GM12801 (cell line): ENCODE measurements around the gene KLHL22.

Experiments used
- TF ChIP-seq, protein P1 (sequence below): IDR thresholded peaks from one replicate; pipeline ENCODE4 v1.5.1; 2011; ENCODE audit warnings: control low read depth; ENCODE audit not compliant: insufficient read length; ENCODE audit errors: extremely low read depth

The KLHL22 gene

DNA sequence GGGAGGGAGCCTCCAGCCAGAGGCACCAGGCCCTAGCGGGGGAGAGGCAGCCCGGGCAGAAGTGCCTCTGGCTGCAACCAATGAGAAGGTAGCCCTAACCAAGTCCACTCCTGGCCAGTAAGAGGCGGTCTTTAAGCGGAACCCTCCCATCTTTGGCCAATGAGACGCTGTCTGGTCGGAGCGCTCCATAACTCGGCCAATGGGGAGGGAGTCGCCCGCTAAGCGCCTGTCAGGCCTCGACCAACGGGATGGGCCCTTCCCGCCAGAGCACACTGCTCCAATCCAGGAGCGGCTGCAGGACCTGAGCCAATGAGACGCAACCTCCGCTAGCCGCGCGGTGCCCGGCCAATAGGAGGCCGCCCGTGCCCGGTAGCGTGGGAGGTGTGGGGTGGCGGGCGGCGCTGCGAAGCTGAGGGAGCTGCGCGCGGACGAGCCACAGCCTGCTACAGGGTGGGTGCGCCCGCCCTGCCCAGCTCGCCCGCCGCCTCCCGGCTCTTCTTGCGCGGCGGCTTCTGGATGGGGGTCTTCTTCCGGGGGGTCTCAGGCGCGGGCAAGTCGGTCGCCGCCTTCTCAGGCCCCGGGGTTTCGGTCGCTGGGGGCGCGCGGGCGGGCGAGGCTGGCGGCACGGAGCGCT, 70.5 kb downstream of the KLHL22 start:
- TF ChIP-seq, protein P1, sequence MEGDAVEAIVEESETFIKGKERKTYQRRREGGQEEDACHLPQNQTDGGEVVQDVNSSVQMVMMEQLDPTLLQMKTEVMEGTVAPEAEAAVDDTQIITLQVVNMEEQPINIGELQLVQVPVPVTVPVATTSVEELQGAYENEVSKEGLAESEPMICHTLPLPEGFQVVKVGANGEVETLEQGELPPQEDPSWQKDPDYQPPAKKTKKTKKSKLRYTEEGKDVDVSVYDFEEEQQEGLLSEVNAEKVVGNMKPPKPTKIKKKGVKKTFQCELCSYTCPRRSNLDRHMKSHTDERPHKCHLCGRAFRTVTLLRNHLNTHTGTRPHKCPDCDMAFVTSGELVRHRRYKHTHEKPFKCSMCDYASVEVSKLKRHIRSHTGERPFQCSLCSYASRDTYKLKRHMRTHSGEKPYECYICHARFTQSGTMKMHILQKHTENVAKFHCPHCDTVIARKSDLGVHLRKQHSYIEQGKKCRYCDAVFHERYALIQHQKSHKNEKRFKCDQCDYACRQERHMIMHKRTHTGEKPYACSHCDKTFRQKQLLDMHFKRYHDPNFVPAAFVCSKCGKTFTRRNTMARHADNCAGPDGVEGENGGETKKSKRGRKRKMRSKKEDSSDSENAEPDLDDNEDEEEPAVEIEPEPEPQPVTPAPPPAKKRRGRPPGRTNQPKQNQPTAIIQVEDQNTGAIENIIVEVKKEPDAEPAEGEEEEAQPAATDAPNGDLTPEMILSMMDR, result no peak

DNA sequence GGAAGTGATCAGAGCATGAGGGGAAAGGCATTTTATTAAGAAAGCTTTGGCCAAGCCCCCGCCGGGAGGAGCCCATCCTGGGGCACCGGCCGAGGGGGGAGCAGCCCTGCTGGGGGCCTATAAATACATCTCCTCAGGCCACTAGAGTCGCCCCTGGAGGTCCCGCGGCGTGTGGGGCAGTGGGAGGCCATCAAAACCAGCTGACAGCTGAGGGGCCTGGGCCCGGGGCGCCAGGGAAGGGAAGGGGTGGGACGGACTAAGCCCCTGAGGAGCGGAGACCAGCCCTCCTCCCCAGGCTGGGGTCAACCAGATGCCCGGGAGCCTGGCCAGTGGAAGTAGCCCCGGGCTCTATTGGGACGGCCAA, 71.0 kb downstream of the KLHL22 start:
- TF ChIP-seq, protein P1, result no peak

DNA sequence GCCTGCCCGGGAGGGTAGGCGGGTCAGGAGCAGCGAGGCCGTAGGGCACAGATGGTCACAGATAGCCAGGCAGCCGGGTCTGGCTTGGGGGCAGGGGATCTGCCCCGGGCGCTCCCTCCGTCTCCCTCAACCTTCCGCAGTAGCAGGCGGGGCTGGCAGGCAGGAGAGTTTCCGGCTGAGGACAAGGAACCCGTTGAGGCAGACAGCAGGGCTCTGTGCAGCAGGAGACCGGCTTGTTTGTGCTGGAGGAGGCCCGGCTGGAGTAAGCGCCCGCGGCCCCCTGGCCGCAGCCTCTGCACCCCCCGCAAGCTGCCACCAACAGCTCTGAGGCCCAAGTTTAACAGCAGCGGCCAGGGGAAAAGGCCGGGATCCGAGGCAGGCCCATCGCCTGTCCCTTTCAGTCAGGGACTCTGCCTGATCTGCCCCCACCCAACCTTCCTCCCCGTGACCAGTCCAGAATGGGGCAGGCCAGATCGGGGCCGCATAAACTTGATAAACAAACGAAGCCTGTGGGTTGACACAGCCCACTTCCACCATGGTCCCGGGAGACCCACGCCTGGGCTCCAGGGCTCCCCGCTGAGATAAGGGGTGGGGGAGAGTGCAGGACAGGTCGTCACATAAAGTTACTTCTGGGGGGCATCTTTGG, 71.6 kb downstream of the KLHL22 start:
- TF ChIP-seq, protein P1, result no peak

DNA sequence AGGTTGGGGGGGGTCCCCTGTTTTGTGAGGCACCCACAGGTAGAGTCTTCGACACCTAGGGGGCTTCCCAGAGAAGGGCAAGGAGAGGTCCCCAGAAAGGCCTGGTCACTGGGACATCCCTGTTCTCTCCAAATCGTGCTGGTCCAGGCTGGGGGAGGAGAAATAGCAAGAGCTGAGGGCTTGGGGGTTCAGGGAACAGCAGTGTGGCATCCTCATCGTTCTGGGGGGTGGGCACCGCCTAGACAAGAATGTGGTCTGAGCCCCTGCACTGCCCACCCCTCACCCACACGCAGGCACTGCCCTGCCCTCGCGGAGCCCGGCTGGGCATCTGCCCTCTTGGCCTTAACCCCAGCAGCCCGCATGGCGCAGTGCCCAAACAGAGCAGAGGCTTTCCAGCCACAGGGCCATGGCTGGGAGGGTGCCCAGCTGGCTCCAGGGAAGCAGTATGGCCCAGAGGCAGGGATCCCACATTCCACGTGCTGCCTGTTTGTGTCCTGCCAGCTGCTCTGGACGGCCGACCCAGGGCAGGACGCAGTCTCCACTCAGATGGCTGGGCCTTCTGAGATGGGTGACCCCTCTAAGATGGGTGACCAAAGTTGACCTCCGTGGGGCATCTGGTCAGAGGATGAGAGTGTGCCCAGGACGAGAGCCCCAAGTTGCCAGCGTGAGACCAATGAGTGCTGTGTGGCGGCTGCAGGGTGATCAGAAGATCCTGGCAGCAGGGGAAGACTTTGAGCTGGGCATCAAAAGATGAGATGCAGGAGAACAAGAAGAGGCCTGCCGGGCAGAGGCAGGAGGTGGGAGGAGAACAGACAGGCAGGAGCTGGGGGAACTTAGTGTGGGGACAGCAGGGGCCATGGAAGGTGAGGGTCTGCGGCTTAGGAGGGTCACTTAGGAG, 72.3 kb downstream of the KLHL22 start:
- TF ChIP-seq, protein P1, result no peak

DNA sequence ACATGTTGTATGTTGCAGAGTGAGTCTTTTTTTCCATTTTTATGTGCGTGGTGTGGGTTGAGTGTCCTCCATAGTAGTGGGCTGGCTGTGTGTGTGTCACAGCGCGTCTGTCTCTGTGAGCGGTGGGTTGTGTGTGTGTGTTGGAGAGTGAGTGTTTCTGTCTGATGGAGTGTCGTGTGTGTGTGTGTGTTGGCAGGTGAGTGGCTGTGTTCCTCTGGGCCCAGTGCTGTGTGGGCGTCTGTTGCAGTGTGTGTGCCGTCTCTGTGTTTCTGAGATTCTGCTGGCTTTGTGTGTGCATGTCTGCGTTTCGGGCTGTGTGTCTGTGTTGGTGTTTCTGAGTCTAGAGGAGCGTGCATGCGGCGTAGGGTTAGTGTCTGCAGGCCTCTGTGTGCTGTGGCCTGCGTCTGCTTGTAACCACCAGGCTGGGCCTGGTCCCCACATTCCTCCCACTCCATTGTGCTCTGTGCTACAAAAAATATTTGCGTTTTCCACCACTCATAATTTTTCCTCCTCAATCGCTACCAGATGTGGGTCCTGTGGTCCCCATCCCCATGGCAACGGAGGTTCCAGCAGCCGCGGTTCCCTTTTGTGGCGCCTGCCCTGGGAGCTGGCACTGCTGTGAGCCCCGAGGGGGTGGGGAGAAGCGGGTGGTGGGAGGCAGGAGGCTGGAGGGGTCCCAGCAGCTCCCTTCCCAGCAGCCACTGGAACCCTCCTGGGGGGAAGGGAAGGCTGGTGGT, 73.2 kb downstream of the KLHL22 start:
- TF ChIP-seq, protein P1, result no peak

DNA sequence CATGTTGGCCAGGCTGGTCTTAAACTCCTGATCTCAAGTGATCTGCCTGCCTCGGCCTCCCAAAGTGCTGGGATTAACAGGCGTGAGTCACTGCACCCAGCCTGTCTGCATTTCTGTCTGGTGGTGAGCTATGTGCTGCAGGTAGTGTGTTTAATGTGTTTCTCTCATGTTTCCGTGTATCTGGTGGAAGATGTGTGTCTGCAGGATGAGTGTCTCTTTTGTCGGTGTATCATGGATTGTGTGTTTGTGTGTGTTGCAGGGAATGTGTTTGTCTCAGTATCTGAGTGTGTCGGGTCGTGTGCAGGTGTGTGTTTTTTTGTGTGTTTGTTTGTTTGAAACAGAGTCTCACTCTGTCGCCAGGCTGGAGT, 74.1 kb downstream of the KLHL22 start:
- TF ChIP-seq, protein P1, result no peak
